Activated CD4-positive, alpha-beta T cell treated with anti-CD3 and anti-CD28 coated beads, Interleukin-10, Interleukin-2, amounts not matched to agents 100 ng/mL and 50 ng/mL, durations not matched to agents 16 hours and 8 hours (primary cell): ENCODE data around the gene CILP2.
A peak's percentile ranks its signal among the peaks of the same experiment; 100 is the strongest.

Source experiments
- DNase-seq: peaks from one replicate; pipeline ENCODE4 v3.0.0-alpha.2; 2020

CILP2 gene

GRCh38 chr19:19547674-19548336 is 9.7 kb downstream of the CILP2 start:
- no peak for DNase-seq

DNA sequence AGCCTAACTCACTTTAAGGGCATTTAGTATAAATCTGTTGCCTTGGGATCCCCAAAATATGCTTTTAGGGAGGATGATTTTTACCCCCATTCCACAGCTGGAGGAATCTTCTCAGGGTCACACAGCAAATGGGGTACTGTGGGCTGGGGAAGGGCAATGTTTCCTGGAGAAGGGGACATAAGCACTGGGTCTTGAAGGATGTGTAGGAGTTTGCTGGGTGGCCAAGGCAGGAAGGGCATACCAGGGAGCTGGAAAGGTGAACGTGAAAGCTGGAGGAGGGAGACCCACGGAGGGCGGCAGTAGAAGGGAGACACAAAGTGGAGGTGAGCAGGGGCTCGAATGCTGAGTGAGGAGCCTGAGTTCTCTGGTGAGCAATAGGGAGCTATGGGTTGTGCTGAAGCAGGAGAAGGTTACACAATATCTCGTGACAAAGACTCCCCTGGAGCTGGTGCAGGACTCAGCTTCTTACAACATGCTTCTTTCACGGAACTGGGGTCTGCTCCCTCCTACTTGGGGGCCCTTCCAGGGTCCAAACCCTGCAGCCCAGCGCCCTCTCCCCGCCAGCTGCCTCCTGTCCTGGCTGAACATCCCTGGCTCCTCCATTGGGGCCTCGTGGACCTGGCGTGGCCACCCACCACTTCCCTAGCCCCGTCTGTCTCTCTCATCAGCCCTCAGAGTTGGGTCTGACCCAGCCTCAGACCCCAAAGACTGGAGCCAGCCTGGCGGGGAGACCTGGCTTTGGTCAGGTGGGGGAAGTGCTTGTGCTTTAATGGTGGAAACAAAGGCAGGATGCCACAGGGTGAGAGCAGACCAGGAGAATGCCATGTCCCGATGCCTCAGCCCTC is 11.1 kb downstream of the CILP2 start:
- no peak for DNase-seq

DNA sequence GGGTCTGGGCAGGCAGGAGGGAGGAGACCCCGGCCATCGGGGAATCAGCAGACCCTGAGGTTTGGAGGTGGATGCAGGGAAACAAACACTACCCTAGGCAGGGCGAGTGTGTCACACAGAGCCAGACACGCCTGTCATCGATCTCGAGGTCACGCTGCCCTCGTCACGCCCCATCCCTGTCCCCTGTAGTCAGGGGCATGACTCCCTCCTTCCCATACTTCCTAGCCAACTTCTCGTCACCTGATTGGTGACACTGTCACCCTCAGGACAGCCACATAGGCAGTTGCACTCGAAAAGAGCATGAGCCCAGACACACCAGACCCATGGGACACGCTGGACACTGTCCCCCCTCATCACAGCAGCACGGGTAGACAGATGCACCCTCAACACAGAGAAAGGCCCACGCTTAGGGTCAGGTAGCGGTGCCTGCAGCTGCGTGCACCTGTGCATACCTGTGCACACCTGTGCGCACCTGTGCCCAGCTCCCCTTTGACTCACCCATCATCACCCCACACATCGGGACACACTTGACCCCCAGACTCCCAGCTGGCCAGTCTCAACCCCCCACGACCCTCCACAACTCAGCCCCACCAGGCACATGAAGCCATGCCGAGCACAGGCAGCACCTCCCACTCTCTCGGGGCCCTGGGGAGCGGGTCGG is 11.9 kb downstream of the CILP2 start:
- DNase-seq: no peak

GRCh38 chr19:19550485-19550929 is 12.4 kb downstream of the CILP2 start:
- no peak for DNase-seq

GRCh38 chr19:19550972-19551852 is 13.1 kb downstream of the CILP2 start:
- no peak for DNase-seq

DNA sequence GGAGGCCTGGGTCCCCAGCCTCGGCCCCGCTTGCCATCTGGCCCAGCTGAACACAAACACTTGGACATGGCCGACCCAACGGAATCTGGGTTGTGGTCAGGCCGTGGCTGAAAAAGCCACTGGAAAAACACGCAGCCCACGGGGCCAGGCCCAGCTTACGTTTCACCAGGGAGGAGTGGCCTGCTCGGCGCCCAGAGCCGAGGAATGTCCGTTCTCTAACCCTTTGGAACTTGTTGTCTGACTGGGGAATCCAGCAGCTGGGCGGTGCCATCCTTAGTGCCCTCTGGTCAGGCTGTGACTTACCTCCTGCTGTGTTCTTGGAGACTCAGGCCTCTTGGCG is 13.8 kb downstream of the CILP2 start:
- DNase-seq: no peak

- DNase-seq: peak; percentile 24
Observed at GRCh38 chr19:19552798-19553197, 14.7 kb downstream of the CILP2 start.

- DNase-seq: no peak
Observed at GRCh38 chr19:19553670-19554069, 15.6 kb downstream of the CILP2 start.

DNA sequence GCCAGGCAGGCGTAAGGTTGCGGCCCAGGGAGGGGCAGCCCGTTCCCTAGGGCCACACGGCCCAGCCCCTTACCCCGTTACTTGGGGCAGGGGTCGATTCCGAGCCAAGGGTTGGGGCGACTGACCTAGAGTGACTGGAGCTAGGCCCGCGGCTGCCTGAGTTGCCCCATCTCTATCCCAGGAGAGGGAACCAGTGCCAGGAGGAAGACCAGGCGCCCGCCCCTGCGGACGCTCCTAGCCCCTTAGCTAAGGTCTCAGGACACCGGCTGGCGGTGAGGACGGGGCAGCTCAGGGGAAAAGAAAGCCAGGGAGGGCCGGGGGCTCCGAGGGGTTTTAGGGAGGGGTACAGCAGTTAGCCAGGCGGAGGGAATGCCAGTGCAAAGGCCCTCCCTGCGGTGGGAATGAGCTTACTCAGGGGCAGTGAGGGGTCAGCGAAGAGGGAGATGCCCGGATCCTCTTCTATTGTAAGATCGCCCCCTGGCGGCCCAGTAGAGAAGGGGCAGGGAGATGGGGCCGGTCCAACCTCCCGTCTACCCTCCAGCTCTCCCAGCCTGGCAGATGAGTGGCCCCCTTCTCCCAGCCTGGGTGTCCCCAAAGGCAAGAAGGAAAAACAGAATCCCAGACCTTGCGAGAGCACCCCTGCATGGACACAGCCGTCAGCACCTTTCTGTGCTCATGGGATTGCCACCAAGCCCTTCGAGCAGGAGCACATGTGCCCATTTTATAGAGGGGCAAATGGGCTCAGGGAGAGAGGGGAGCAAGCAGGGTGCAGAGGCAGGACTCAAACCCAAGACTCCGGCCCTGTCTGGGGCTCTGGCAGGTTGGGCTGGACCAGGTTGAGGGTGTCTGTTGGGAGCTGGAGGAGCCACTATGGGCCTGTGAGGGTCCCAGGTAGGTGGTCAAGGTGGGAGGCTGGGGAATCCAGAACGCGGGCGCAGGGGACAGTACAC is 16.3 kb downstream of the CILP2 start:
- DNase-seq: peak; percentile 67

DNA sequence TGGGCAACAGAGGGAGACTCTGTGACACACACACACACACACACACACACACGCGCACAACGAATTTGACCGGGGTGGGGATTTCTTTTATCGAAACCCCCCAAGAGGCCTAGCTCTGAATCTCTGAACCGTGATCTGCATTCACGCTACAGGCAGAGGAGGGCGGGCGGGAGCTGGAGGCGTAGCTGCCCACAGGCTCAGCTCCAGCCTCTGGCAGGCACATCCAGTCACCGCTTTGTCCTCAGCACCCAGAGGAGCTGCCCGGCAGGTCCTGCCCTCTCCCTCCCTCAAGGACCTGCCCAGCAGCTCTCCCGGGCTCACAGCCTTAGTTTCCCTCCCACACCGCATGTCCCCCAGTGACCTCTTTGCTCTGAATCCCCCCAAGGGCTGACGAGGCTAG is 20.0 kb downstream of the CILP2 start:
- no peak for DNase-seq

- DNase-seq: no peak
Observed at GRCh38 chr19:19558636-19559035, 20.6 kb downstream of the CILP2 start.

DNA sequence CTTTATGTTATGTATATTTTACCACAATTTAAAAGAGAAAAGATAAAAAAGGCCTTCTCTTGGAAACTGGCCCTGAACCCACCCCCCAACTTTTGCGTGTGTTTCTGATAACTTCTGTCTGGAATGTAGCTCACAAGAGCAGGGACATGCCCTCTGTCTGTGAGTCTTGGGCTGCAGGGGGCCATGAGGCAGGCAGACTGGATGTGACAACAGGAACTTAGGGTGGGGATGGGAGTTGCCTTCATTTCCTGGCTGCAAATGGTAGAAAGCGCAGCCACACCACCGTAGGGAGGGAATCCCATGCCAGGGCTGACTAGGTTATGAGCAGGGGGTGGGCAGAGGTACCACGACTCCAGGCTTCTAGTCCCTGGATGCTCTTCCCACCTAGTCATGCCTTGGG is 21.9 kb downstream of the CILP2 start:
- DNase-seq: no peak

DNA sequence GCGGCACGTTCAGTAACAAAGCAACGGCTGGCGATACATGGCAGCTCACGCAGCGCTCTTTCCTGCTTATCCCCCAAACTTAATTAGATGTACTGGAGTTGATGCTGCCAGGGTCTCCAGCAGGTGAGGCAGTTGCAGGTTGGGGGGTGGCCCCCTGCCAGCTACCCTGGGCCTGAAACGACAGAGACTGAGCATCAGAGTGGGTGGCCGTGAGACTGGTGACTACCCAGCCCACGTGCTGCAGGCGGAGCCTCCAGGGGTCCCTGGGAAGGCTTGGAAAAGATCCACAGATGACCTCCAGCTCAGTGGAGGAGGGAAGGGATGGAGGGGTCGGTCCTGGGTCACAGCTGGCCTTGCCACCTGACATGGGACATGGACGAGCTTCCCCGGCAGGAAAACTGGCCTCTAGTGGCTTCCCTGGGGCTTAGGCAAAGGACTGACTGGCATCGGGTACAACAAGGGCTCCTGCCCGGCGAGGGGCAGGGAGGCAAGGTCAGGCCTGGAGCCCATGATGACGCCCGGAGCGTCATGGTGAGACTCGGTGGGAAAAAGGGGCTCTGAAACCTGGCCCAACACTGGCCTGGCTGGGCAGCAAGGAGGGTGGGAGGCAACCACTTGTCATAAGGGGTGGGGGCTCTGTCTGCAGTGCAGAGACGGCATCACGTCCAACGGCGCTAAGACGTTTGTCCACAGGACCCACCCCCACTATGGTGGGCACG is 24.0 kb downstream of the CILP2 start:
- no peak for DNase-seq

GRCh38 chr19:19562665-19563347 is 24.7 kb downstream of the CILP2 start:
- peak; percentile 23 for DNase-seq

DNA sequence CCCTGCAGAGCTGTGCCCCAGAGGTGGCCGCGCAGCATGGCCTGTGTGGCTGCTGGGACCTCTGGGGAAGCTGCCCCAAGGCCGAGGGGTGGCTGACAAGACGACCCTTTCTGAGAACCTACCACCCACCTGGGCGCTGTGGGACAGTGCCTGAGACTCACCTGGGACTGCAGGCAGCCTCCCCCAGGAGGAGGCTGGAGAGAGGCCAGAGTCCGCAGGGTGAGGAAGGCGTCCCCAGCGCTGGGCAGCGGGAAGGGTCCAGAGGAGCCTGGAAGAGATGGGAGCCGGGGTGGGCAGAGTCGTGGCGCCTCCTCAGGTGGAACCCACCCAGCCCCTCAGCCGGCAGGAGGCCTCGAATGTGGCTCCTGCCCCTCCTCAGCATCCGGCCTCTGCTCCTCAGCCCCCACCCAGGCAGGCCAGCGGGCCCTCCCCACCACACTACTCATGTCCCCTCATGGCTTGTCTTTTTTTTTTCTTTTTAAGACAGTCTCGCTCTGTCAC is 25.3 kb downstream of the CILP2 start:
- DNase-seq: no peak

GRCh38 chr19:19566306-19566705 is 28.2 kb downstream of the CILP2 start:
- DNase-seq: no peak

DNA sequence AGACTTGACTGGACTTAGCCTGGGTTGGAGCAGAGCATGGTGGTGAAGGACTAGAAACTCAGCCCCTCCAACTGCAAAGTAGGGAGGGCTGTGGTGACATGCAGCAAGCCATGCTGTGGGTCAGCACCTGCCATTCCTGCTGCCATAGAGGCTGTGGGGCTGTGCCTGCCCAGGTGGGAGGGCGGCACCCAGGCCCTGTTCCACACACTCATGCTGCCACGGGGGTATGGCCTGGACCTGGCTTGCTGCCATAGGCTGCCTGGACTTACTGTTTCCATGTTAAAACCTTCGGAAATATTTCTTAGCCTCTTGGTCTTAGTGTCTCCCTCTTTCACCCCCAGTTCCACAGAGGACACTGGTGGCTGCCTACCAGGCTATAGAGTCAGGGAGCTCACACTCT is 29.3 kb downstream of the CILP2 start:
- DNase-seq: no peak

DNA sequence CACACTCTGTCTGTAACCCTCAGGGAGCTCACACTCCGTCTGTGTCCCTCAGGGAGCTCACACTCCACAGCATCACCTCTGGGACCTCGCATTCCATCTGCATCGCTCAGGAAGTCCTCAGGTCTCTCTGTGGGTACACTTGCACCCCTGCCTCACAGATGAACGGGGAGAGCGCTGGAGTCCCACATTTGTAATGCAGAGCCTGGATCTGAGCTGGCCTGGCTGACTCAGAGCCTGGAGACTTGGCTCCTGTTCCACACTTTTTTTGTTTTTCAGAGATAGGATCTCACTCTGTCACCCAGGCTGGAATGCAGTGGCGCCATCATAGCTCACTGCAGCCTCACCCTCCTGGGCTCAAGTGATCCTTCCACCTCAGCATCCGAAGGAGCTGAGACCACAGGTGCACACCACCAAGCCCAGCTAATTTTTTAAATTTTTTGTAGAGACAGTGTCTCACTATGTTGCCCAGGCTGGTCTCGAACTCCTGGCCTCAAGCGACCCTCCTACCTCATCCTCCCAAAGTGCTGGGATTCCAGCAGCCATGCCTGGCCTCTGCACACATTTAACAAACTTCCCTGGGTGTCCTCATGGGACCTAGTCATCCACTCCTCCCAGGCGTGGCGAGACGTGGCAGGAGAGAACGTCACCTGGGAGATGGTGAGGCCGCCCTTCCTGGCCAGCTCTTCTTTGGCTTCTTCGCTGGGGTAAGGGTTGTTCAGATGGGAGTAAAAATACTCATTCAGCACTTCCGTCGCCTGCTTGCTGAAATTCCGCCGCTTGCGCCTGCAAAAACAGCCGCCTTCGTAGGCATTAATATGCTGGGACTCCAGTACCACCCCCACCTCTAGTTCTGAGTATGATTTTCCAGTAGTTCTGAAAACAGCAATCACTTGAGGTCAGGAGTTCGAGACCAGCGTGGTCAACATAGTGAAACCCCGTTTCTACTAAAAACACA is 31.0 kb downstream of the CILP2 start:
- DNase-seq: no peak

DNA sequence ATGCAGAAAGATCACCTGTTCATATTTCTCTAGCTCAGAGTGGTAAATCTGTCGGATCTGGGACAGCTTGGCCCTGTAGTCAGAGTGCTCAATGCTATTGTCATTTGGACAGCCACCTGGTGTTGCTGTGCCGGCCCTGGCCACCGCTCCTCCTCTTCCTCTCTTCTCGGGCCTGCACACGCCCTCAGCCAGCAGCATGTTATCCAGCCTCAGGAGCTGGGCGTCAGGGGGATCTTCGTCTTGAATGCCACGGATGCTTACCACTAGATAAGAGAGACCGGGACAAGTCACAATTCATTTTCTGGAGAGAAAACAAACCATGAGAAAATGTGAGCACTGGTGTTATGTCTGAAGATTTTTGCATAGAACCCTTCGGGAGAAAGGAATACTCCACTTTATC is 32.5 kb downstream of the CILP2 start:
- DNase-seq: no peak
